Activated gamma-delta T cell treated with Interleukin-2 at 50 U/mL for 16 hours (primary cell): ENCODE measurements around the gene PSAT1.

Experiments used
- DNase-seq: peaks from one replicate; pipeline ENCODE4 v3.0.0-alpha.2; 2020

PSAT1 gene

GRCh38 chr9:78319197-78320029 lies 22.5 kb downstream of the PSAT1 start:
- DNase-seq, result no peak

GRCh38 chr9:78320030-78320693 lies 23.2 kb downstream of the PSAT1 start:
- no peak for DNase-seq

- DNase-seq, result no peak
Measured at GRCh38 chr9:78320875-78321496, 24.1 kb downstream of the PSAT1 start.

- no peak for DNase-seq
Measured at GRCh38 chr9:78321505-78321904, 24.6 kb downstream of the PSAT1 start.

DNA sequence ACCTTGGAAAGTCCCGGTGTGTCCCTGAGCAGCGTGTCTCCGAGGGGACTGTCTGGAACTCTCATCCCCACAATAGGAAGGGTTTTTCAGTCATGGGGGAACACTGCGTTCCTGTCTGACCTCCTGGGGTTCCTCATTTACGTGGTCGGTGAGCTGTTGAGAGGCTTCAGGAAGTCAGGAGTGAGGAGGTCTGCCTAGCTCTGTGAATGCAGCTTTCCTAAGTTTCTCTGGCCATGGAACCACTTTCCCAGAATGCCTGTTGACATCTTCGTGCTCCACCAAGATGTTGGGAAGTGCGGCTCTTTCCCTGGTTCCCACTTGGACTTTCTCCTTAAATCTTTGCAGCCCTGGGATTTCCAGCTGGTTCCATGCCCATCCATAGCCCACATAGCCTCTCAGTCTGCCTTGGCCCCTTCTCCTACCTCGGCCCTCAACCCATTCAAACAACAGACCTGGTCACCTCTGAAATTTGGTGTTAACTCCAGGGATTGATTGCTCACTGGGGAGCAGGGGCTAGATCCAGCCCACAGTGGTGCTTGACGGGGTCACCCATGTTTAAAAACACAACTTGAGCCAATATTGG lies 27.2 kb downstream of the PSAT1 start:
- DNase-seq, result no peak

DNA sequence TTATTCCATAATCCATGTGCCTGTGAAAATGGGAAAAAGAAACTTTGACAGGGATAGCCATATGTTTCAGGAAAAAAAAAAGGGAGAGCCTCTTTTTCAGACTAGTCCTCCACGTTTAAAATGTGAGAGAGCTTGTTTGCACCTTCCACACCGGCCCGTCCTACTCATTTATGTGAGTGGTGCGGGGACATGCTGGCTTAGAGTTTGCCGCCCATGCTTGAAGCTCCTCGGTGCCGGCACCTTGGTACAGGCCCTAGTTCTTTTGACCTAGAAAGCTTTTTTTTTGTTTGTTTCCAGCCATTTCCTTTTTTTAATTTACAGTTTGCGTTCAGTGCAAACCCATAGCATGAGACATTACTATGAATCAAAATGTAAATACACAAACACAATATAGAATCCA lies 27.8 kb downstream of the PSAT1 start:
- no peak for DNase-seq

DNA sequence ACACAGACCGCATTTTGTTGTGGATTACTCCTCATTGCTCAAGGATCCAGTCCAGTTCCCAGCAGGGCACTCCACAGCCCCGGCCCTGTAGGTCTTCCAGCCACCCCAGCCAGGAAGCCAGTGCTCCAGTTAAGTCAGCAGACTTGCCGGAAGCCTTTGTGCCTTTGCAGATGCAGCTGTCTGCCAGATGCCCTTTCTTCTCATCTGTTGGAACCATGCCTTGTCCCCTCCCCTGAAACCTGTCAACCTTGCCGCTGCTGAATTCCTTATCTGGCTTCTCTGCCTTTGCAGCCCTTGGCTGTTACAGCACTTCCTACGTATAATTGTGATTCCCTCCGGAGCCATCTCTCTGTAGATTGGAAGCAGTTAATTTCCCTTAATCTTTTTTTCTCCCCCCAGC lies 28.4 kb downstream of the PSAT1 start:
- DNase-seq, result no peak

DNA sequence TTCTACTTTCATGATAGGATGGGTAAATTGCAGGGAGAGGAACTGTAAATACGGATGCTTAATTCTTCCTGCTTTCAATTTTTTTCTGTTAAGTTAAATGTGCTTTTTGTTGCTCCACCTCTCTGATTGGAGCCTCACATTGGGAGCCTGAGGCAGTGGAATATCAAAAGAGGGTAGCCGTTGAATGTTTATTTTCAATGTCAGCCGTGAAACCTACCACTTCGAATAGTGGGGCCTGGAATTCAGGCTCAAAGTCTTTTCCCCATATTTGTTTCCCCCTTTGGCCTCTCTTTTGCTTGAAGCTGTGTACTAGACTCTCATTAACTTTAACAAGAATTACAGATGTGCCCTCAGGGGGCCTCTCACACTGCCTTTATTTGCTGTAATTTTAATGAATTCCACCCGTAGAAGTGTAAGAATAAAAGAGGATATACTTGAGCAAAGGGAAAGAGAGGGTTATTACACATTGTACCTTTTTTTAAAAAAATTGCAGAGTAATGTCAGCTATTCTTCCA lies 29.0 kb downstream of the PSAT1 start:
- no peak for DNase-seq

DNA sequence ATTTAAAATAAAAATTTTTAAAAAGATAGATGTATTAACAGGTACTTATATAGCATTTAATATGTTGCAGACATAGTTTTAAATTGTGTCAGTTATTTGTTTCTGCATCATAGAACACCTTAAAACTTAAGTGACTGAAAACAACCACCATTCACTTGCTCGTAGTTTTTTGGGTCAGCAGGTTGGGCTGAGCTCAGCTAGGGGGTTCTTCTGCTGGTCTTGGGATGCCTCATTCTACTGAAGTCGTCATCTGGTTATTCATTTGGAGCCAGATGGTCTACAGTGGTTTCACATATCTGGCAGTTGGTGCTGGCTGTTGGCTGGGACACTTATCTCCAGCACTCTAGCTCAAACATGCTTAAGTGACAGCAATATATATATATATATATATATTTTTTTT lies 29.6 kb downstream of the PSAT1 start:
- no peak for DNase-seq

DNA sequence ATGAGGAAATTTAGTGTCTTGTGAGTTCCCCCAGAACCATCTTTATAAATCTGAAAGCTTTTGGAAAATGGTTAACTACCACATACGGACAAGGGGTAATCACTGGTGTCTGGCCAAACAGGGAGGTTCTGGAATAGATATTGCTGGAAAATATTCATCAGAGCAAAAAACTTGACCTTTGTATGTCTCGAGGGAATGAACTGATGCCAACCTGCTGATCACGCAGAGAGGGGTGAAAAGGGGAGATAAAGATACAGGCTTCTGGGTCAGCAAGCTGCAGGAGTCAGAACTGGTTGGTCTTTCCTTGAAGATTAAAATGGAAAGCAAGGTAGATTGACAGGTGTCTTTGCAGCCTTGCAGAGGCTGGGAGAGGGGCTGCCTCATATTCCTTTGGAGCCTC lies 35.5 kb downstream of the PSAT1 start:
- no peak for DNase-seq

GRCh38 chr9:78348848-78349247 lies 51.9 kb downstream of the PSAT1 start:
- no peak for DNase-seq

- DNase-seq, result no peak
Measured at GRCh38 chr9:78351816-78352215, 54.9 kb downstream of the PSAT1 start.

- DNase-seq, result no peak
Measured at GRCh38 chr9:78354324-78354973, 57.5 kb downstream of the PSAT1 start.

GRCh38 chr9:78354989-78355388 lies 58.1 kb downstream of the PSAT1 start:
- DNase-seq, result no peak

GRCh38 chr9:78356634-78357033 lies 59.7 kb downstream of the PSAT1 start:
- no peak for DNase-seq

GRCh38 chr9:78357165-78357873 lies 60.4 kb downstream of the PSAT1 start:
- DNase-seq, result no peak

DNA sequence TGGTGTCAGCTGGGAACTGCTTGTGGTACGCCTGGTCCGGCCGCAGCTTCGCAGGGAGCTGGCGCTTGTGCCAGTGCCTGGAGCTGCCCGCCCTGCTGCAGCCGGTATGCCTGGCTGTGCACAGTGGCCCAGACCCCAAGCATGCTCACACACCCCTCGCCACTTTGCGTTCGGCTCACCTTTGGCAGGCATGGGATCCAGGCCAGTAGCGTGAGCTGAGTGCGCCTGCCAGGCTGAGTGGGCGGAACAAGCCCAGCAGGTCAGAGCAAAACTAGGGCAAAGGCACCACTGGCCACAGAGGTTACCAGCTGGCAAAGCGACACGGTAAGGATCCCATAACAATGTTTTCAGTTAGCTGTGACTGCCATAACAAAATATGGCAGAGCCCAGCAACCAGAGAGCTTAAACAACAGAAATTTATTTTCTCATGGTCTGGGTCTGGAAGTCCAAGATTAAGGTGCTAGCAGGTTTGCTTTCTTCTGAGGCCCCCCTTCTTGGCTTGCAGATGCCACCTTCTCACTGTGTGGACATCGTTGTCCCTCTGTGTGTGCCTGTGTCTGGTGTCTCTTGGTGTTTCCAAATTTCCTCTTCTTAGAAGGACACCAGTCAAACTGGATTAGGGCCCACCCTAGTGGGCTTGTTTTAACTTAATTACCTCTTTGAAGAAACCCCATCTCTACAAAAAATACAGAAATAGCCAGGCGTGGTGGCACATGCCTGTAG lies 61.6 kb downstream of the PSAT1 start:
- DNase-seq, result no peak

GRCh38 chr9:78363221-78363620 lies 66.3 kb downstream of the PSAT1 start:
- no peak for DNase-seq

DNA sequence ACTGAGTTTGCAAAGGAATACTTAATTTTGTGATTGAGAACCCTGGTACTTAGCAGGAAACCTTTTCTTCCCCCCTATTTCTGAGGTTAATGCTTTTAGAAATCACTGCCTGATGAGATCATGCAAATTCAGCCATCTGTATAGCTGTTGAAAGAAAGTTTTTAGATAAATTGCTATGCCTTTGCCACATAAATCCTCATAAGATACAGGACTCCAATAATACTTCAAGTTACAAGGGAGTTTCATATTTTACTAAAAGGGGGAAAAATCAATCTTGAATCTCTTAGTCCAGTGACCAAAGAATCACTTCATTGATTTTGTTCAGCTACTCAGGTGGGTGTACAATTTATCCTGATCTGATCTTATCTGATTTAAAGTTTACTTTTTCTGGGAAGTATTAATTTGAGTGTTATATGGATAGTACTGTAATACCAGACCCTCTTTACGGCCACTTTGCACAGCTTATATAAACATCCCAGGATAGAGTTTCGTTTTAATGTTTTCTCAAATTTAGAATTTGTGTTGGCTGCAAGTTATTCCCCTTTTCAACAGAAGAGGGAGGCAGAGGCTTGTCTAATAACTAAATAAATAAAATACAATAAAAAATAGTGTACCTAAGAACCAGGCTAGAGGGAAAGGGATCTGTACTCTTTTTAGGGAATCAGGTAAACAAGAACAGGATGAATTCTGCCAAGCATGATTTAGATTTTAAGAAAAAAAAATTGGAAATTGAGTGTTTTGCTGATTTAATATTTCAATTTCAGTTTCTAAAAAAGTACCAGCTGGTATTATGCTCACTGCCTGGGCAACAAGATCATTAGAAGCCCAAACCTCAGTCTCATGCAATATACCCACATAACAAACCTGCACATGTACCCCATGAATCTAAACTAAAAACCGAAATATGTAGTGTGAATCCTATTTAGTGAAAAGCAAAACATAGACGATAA lies 69.1 kb downstream of the PSAT1 start:
- no peak for DNase-seq

DNA sequence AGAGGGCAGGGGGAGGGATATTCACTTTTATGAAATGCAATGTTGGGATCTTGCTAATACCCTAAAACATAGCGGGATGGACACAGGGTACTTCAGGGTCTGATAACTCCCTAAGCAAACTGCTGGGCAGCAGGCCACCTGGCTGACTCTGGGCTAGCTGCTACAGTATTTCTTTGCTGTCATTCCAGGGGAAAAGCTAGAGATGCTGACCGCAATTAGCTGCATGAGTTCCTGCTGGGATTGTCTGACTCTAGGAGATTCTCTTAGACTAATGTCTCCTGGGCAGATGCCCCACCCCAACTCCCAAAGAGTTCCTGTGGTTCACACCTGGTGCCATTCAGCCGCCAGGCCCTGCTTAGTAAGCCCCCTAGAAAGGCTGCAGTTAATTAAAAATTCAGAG lies 69.9 kb downstream of the PSAT1 start:
- no peak for DNase-seq
